Measurements from ENCODE around the gene MST1. TPM values are rescaled to one million over a fixed set of nuclear protein-coding genes. Genes with fewer than 3 reads are reported as not detected.

Gene MST1
- total and polyA plus RNA-seq, 2 donors (not counting 1 experiment from before 2014, with no cell fraction given): 3.5 to 6.6 TPM

- H4K20me1 ChIP-seq (ENCODE audit: control insufficient read depth, extremely low read depth, insufficient read depth, low read length): no peaks in the 10 kb centered on the region
- no peak overlapping the region for H3K4me2 ChIP-seq (ENCODE audit: extremely low read depth, insufficient read depth, low read length)
- no peak overlapping the region for H3K9ac ChIP-seq (ENCODE audit: insufficient read depth, low read length)
- H3K4me3 ChIP-seq (replicated peaks in 1 of 4; ENCODE audit: control extremely low read depth in 1 of 4, insufficient read depth in 1 of 4, low read depth in 3 of 4, low read length in 4 of 4): no peak overlapping the region
- H3K4me1 ChIP-seq (ENCODE audit: control insufficient read depth, extremely low read depth, insufficient read depth, low read length): no peaks in the 10 kb centered on the region
- no peak for DNase-seq (ENCODE audit: low read depth in 2 of 2)
- H3K79me2 ChIP-seq (ENCODE audit: control insufficient read depth, insufficient read depth, low read length): no peaks in the 10 kb centered on the region
- no peaks in the 10 kb centered on the region for H3K36me3 ChIP-seq (ENCODE audit: control insufficient read depth, insufficient read depth, low read length)
- H2AFZ ChIP-seq (ENCODE audit: low read length): no peak overlapping the region
- no peaks in the 10 kb centered on the region for H3K9me3 ChIP-seq (ENCODE audit: control insufficient read depth, insufficient read depth, low read depth, low read length)
- no peak overlapping the region for H3K27ac ChIP-seq (ENCODE audit: insufficient read depth, low read length)
- peaks cover 6% of the 10 kb centered on the region for H3K27me3 ChIP-seq (ENCODE audit: control insufficient read depth, insufficient read depth, low read length)
- TF ChIP-seq, protein P1, sequence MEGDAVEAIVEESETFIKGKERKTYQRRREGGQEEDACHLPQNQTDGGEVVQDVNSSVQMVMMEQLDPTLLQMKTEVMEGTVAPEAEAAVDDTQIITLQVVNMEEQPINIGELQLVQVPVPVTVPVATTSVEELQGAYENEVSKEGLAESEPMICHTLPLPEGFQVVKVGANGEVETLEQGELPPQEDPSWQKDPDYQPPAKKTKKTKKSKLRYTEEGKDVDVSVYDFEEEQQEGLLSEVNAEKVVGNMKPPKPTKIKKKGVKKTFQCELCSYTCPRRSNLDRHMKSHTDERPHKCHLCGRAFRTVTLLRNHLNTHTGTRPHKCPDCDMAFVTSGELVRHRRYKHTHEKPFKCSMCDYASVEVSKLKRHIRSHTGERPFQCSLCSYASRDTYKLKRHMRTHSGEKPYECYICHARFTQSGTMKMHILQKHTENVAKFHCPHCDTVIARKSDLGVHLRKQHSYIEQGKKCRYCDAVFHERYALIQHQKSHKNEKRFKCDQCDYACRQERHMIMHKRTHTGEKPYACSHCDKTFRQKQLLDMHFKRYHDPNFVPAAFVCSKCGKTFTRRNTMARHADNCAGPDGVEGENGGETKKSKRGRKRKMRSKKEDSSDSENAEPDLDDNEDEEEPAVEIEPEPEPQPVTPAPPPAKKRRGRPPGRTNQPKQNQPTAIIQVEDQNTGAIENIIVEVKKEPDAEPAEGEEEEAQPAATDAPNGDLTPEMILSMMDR (conservative IDR thresholded peaks at IDR 0.05 in 1 of 2, IDR thresholded peaks at IDR 0.05 in 1 of 2; ENCODE audit: low read depth in 1 of 2, low read length in 2 of 2): no peak
- no peak for TF ChIP-seq EZH2 (IDR thresholded peaks at IDR 0.05; ENCODE audit: low read length, missing control alignments)
Measured at GRCh38 chr3:49666592-49666991, 22.7 kb downstream of the MST1 start.

- Histone ChIP-seq H3K79me2 (ENCODE audit: control insufficient read depth, insufficient read depth, low read length) (no peaks in the 10 kb centered on the region), H2AFZ (ENCODE audit: low read length) (no peak overlapping the region), H3K36me3 (ENCODE audit: control insufficient read depth, insufficient read depth, low read length) (no peaks in the 10 kb centered on the region), H3K27ac (ENCODE audit: insufficient read depth, low read length) (no peak overlapping the region), H4K20me1 (ENCODE audit: control insufficient read depth, extremely low read depth, insufficient read depth, low read length) (no peaks in the 10 kb centered on the region), H3K9me3 (ENCODE audit: control insufficient read depth, insufficient read depth, low read depth, low read length) (no peaks in the 10 kb centered on the region), H3K4me2 (ENCODE audit: extremely low read depth, insufficient read depth, low read length) (no peak overlapping the region), H3K9ac (ENCODE audit: insufficient read depth, low read length) (no peak overlapping the region), H3K27me3 (ENCODE audit: control insufficient read depth, insufficient read depth, low read length) (peaks cover 6% of the 10 kb centered on the region), H3K4me3 (replicated peaks in 1 of 4; ENCODE audit: control extremely low read depth in 1 of 4, insufficient read depth in 1 of 4, low read depth in 3 of 4, low read length in 4 of 4) (no peak overlapping the region), H3K4me1 (ENCODE audit: control insufficient read depth, extremely low read depth, insufficient read depth, low read length) (no peaks in the 10 kb centered on the region)
- no peak for TF ChIP-seq EZH2 (IDR thresholded peaks at IDR 0.05; ENCODE audit: low read length, missing control alignments)
- TF ChIP-seq, protein P1 (conservative IDR thresholded peaks at IDR 0.05 in 1 of 2, IDR thresholded peaks at IDR 0.05 in 1 of 2; ENCODE audit: low read depth in 1 of 2, low read length in 2 of 2): no peak
- DNase-seq (ENCODE audit: low read depth in 2 of 2): no peak
Measured at GRCh38 chr3:49665822-49666519, 23.3 kb downstream of the MST1 start.

DNA sequence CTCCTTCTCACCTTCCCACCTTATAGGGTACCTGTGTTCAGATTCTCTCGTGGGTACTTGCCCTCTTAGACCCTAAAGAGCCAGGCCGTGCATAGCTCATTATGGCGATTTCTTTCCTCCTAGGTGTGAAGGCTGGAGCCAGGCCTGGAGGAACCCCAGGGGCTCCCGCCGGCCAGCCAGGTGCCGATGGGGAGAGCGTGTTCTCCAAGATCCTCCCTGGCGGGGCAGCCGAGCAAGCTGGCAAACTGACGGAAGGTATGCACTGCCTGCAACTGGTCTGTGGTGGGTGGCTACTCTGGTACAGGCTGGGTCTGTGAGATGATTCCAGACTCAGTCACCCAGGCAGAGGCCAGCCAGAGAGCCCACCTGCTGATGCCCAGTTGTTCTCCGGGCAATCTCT lies 25.0 kb downstream of the MST1 start:
- Histone ChIP-seq H3K27me3 (ENCODE audit: control insufficient read depth, insufficient read depth, low read length) (peaks cover 6% of the 10 kb centered on the region), H2AFZ (ENCODE audit: low read length) (no peak overlapping the region), H3K4me3 (replicated peaks in 1 of 4; ENCODE audit: control extremely low read depth in 1 of 4, insufficient read depth in 1 of 4, low read depth in 3 of 4, low read length in 4 of 4) (no peak overlapping the region), H3K9ac (ENCODE audit: insufficient read depth, low read length) (no peak overlapping the region), H4K20me1 (ENCODE audit: control insufficient read depth, extremely low read depth, insufficient read depth, low read length) (no peaks in the 10 kb centered on the region), H3K4me1 (ENCODE audit: control insufficient read depth, extremely low read depth, insufficient read depth, low read length) (no peaks in the 10 kb centered on the region), H3K4me2 (ENCODE audit: extremely low read depth, insufficient read depth, low read length) (no peak overlapping the region), H3K9me3 (ENCODE audit: control insufficient read depth, insufficient read depth, low read depth, low read length) (no peaks in the 10 kb centered on the region), H3K79me2 (ENCODE audit: control insufficient read depth, insufficient read depth, low read length) (no peaks in the 10 kb centered on the region), H3K36me3 (ENCODE audit: control insufficient read depth, insufficient read depth, low read length) (no peaks in the 10 kb centered on the region), H3K27ac (ENCODE audit: insufficient read depth, low read length) (no peak overlapping the region)
- no peak for DNase-seq (ENCODE audit: low read depth in 2 of 2)
- TF ChIP-seq EZH2 (IDR thresholded peaks at IDR 0.05; ENCODE audit: low read length, missing control alignments): no peak
- TF ChIP-seq, protein P1 (conservative IDR thresholded peaks at IDR 0.05 in 1 of 2, IDR thresholded peaks at IDR 0.05 in 1 of 2; ENCODE audit: low read depth in 1 of 2, low read length in 2 of 2): no peak
